GM23338 (cell line): ENCODE data around the gene GID4. TPM values are rescaled to one million over a fixed set of nuclear protein-coding genes. Genes with fewer than 3 reads are reported as not detected.

Experiments used
- ATAC-seq: fragments of 200-7000 bp; cut with Tn5 transposase; 3 replicates; pipeline ENCODE4 v1.9.1; 2020
- DNase-seq: peaks from one replicate; pipeline ENCODE4 v3.0.0-alpha.2; 2015; ENCODE audit warnings: low spot score
- H2AFZ ChIP-seq: fragments of 200-600 bp; sonication (generic); 2 replicates; pipeline ENCODE4 v1.8.0; 2016; ENCODE audit warnings: antibody characterized with exemption, mild to moderate bottlenecking, moderate library complexity
- H3F3A ChIP-seq: fragments of 200-600 bp; sonication (generic); replicated peaks from 2 replicates; pipeline ENCODE4 v1.8.0; 2017; ENCODE audit warnings: antibody characterized with exemption, mixed run types, low read depth
- H3K27ac ChIP-seq: fragments of 200-600 bp; sonication (generic); 2 replicates; pipeline ENCODE4 v1.6.1; 2016; ENCODE audit warnings: low read depth
- H3K27me3 ChIP-seq: fragments of 200-600 bp; sonication (generic); 2 replicates; pipeline ENCODE4 v1.8.0; 2016; ENCODE audit warnings: mild to moderate bottlenecking, mixed run types, moderate library complexity; ENCODE audit not compliant: insufficient read depth
- H3K36me3 ChIP-seq: fragments of 200-600 bp; sonication (generic); 2 replicates; pipeline ENCODE4 v1.8.0; 2016; ENCODE audit warnings: mild to moderate bottlenecking; ENCODE audit not compliant: insufficient read depth
- H3K4me1 ChIP-seq: fragments of 200-600 bp; sonication (generic); 2 replicates; pipeline ENCODE4 v1.8.0; 2016; ENCODE audit warnings: mild to moderate bottlenecking, moderate library complexity; ENCODE audit not compliant: insufficient read depth
- H3K4me2 ChIP-seq: fragments of 200-600 bp; sonication (generic); 2 replicates; pipeline ENCODE4 v1.7.1; 2017; ENCODE audit warnings: mixed run types
- H3K4me3 ChIP-seq: fragments of 200-600 bp; sonication (generic); 2 replicates; pipeline ENCODE4 v1.6.1; 2016; ENCODE audit warnings: mixed run types
- H3K79me2 ChIP-seq: fragments of 200-600 bp; sonication (generic); replicated peaks from 2 replicates; pipeline ENCODE4 v1.8.0; 2017; ENCODE audit warnings: mild to moderate bottlenecking; ENCODE audit not compliant: insufficient read depth
- H3K9me2 ChIP-seq: fragments of 200-600 bp; sonication (generic); 2 replicates; pipeline ENCODE4 v1.8.0; 2017; ENCODE audit not compliant: insufficient read depth
- H4K20me1 ChIP-seq: fragments of 200-600 bp; sonication (generic); replicated peaks from 2 replicates; pipeline ENCODE4 v1.8.0; 2017; ENCODE audit warnings: mild to moderate bottlenecking; ENCODE audit not compliant: insufficient read depth
- H3K27ac Mint-ChIP-seq: 2 replicates; pipeline ENCODE4 v1.8.0; 2020; ENCODE audit warnings: inconsistent platforms, mild to moderate bottlenecking, moderate library complexity, mixed read lengths
- H3K27me3 Mint-ChIP-seq: 3 replicates; pipeline ENCODE4 v1.8.0; 2022; ENCODE audit warnings: low read depth, mild to moderate bottlenecking, moderate library complexity, mixed read lengths, inconsistent platforms; ENCODE audit not compliant: insufficient read depth, poor library complexity
- H3K36me3 Mint-ChIP-seq: 3 replicates; pipeline ENCODE4 v1.8.0; 2021; ENCODE audit warnings: low read depth, mild to moderate bottlenecking, inconsistent platforms, moderate library complexity, mixed read lengths
- H3K4me1 Mint-ChIP-seq: 3 replicates; pipeline ENCODE4 v1.8.0; 2020; ENCODE audit warnings: mild to moderate bottlenecking, inconsistent platforms, mixed read lengths
- H3K4me3 Mint-ChIP-seq: 3 replicates; pipeline ENCODE4 v1.8.0; 2021; ENCODE audit warnings: moderate library complexity, mild to moderate bottlenecking, inconsistent platforms, mixed read lengths
- H3K9me3 Mint-ChIP-seq: 3 replicates; pipeline ENCODE4 v1.8.0; 2020; ENCODE audit warnings: moderate library complexity, mild to moderate bottlenecking, inconsistent platforms, mixed read lengths
- EZH2 ChIP-seq: fragments of 200-600 bp; sonication (generic); IDR thresholded peaks from one replicate; pipeline ENCODE4 v1.8.0; 2017; ENCODE audit warnings: antibody characterized with exemption, mild to moderate bottlenecking, low read depth; ENCODE audit not compliant: unreplicated experiment
- NANOG ChIP-seq: IDR thresholded peaks from 2 replicates; pipeline ENCODE4 v1.6.1; 2016; ENCODE audit warnings: antibody characterized with exemption, borderline replicate concordance
- REST ChIP-seq: IDR thresholded peaks from one replicate; pipeline ENCODE4 v1.6.1; 2018; ENCODE audit warnings: antibody characterized with exemption; ENCODE audit not compliant: unreplicated experiment
- STAT1 ChIP-seq: IDR thresholded peaks from one replicate; pipeline ENCODE4 v1.6.1; 2016; ENCODE audit warnings: antibody characterized with exemption; ENCODE audit not compliant: unreplicated experiment
- ZNF114 ChIP-seq: fragments of 250-450 bp; sonication (Bioruptor Pico); IDR thresholded peaks from 2 replicates; pipeline ENCODE4 v1.5.0; 2020; ENCODE audit warnings: mild to moderate bottlenecking, moderate library complexity
- ZNF462 ChIP-seq: fragments of 250-450 bp; sonication (Bioruptor Pico); IDR thresholded peaks from 2 replicates; pipeline ENCODE4 v1.5.0; 2020; ENCODE audit warnings: mild to moderate bottlenecking, moderate library complexity
- polyA plus RNA-seq: library from polyadenylated mRNA; unstranded; fragments of >200 nt; fragmentation: Nextera tagmentation; extraction: Ambion mirVana; gene quantifications from 2 replicates; pipeline ENCODE4 v1.2.1, GENCODE V29; 2016
- total RNA-seq: library from RNA; depleted of rRNA; stranded (reverse); fragments of >200 nt; shearing (Covaris generic); gene quantifications from 2 replicates; pipeline ENCODE4 v1.2.3, GENCODE V29; 2014

GID4 gene
- total and polyA plus RNA-seq, 2 experiments from 2014 or later = 6.3 to 11.2 TPM

GRCh38 chr17:18055597-18055996, 16.4 kb downstream of the GID4 start (continued):
- no peak for TF ChIP-seq ZNF462 (CRISPR knock-in tag)

- DNase-seq = no peak
- TF ChIP-seq ZNF462 (CRISPR knock-in tag) = no peak
- no peak for TF ChIP-seq STAT1
- no peak for TF ChIP-seq ZNF114 (CRISPR knock-in tag)
- no peak for TF ChIP-seq EZH2
- no peak for TF ChIP-seq REST
- no peak for TF ChIP-seq NANOG
Observed at GRCh38 chr17:18056214-18056613, 17.0 kb downstream of the GID4 start.

More at GRCh38 chr17:18056214-18056613, 17.0 kb downstream of the GID4 start:
- H3K4me2 ChIP-seq = no peak overlapping the region
- no peaks in the 10 kb centered on the region for H3K9me2 ChIP-seq
- Mint-ChIP-seq H3K36me3 (peaks cover 22% of the 10 kb centered on the region), H3K9me3 (no peaks in the 10 kb centered on the region), H3K4me1 (no peaks in the 10 kb centered on the region), H3K27ac (no peak overlapping the region), H3K27me3 (peaks cover 1% of the 10 kb centered on the region), H3K4me3 (no peak overlapping the region)
- H3K79me2 ChIP-seq = no peaks in the 10 kb centered on the region
- H3K4me3 ChIP-seq = no peak overlapping the region
- peaks cover 4% of the 10 kb centered on the region; the same call in 1 of the 2 replicates for H3K36me3 ChIP-seq
- 0 out of 2 replicates have a peak, but pooled peaks cover 7% of the 10 kb centered on the region for H4K20me1 ChIP-seq
- no peaks in the 10 kb centered on the region for H3F3A ChIP-seq
- H3K27ac ChIP-seq = no peak overlapping the region
- ATAC-seq = no peak
- H3K4me1 ChIP-seq = no peaks in the 10 kb centered on the region
- H2AFZ ChIP-seq = no peak overlapping the region
- H3K27me3 ChIP-seq = no peaks in the 10 kb centered on the region
